ENCODE results near the gene CYB5R3. TPM values are rescaled to one million over a fixed set of nuclear protein-coding genes. Genes with fewer than 3 reads are reported as not detected.

Gene CYB5R3
- total RNA-seq, 2 donors from 2014 or later, result 265 to 288 TPM

GRCh38 chr22:42685941-42686653 is 36.9 kb upstream of the CYB5R3 start:
- Histone ChIP-seq H3K9me3 (no peaks in the 10 kb centered on the region), H3K27me3 (no peaks in the 10 kb centered on the region), H3K4me1 (peaks cover 4 to 87% of the 10 kb centered on the region in 2 donors), H3K27ac (peak overlapping the region; percentile 95 to 98), H3K36me3 (peaks cover 3% of the 10 kb centered on the region), H3K4me3 (no peak overlapping the region)
- TF ChIP-seq CTCF (IDR thresholded peaks at IDR 0.05), result no peak
- peak; percentile 72 for DNase-seq (ENCODE audit: low spot score)

- no peak overlapping the region for H3K4me3 ChIP-seq
These were observed 35.4 kb upstream of the CYB5R3 start for GRCh38 chr22:42684462-42685195.

GRCh38 chr22:42683578-42684283 is 34.5 kb upstream of the CYB5R3 start:
- no peak overlapping the region for H3K4me3 ChIP-seq
- DNase-seq (ENCODE audit: low spot score), result peak; percentile 72

More at GRCh38 chr22:42684462-42685195, 35.4 kb upstream of the CYB5R3 start:
- Histone ChIP-seq H3K27me3 (no peaks in the 10 kb centered on the region), H3K4me1 (peaks cover 4 to 96% of the 10 kb centered on the region in 2 donors), H3K27ac (peak overlapping the region; percentile 95 to 98), H3K36me3 (no peaks in the 10 kb centered on the region), H3K9me3 (no peaks in the 10 kb centered on the region)
- DNase-seq (ENCODE audit: low spot score), result no peak
- no peak for TF ChIP-seq CTCF (IDR thresholded peaks at IDR 0.05)

GRCh38 chr22:42682113-42682851 is 33.1 kb upstream of the CYB5R3 start:
- no peak for DNase-seq (ENCODE audit: low spot score)
- Histone ChIP-seq H3K4me3 (no peak overlapping the region), H3K9me3 (no peaks in the 10 kb centered on the region), H3K27ac (peak overlapping the region; percentile 95 to 98), H3K4me1 (peaks cover 4 to 81% of the 10 kb centered on the region in 2 donors), H3K27me3 (no peaks in the 10 kb centered on the region), H3K36me3 (no peaks in the 10 kb centered on the region)
- no peak for TF ChIP-seq CTCF (IDR thresholded peaks at IDR 0.05)

More at GRCh38 chr22:42683578-42684283, 34.5 kb upstream of the CYB5R3 start:
- Histone ChIP-seq H3K27ac (peak overlapping the region; percentile 95 to 98), H3K27me3 (no peaks in the 10 kb centered on the region), H3K4me1 (peaks cover 4 to 87% of the 10 kb centered on the region in 2 donors), H3K36me3 (no peaks in the 10 kb centered on the region), H3K9me3 (no peaks in the 10 kb centered on the region)
- TF ChIP-seq CTCF (IDR thresholded peaks at IDR 0.05), result no peak

- no peaks in the 10 kb centered on the region for H3K27me3 ChIP-seq
- H3K9me3 ChIP-seq, result no peaks in the 10 kb centered on the region
- H3K27ac ChIP-seq, result peak overlapping the region in 1 of 2 donors; percentile 52
- no peak for TF ChIP-seq CTCF (IDR thresholded peaks at IDR 0.05)
- DNase-seq (ENCODE audit: low spot score), result peak; percentile 88
- H3K4me3 ChIP-seq, result no peak overlapping the region
- H3K4me1 ChIP-seq, result peaks cover 0 to 81% of the 10 kb centered on the region in 2 donors
- H3K36me3 ChIP-seq, result no peaks in the 10 kb centered on the region
These were observed 31.5 kb upstream of the CYB5R3 start for GRCh38 chr22:42680648-42681047.

Data from right atrium auricular region (tissue), 2 donors.